ENCODE measurements around the gene GOLGA6A.

The GOLGA6A gene

DNA sequence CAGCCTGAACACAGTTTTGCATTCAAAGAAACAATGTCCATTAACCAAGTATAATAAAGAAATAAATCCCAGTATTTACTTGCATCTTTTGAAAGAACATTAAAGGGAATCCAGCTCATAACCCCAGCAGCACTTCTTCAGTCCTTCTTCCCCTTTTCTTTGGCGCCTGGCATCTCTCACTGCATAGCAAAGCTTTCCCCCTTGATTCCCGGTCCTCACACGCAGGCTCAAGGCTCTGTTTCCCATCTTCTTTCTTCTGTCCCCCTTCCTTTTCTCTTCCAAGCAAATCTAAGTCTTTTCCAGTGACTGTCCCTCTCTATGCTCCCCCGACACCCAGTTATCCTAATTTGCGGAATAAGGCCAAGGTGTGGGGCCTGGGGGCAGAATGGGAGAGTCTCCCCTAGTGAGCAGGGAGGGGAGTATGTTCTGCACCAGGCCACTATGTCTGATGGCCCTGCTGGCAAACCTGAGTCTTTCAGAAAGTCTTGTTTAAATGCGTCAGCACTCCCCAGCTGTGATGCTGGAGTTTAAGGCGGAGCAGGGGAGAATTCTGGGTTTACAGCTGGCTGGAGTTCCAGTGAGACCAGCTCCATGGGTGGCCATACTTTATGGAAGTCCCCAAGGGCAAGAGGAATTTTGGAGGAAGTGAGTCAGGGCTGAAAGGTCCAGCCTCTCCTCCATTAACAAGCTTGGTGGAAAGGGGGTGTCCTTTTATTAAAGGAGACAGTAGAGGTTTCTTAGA is 42.1 kb downstream of the GOLGA6A start:
- no peak for TF ChIP-seq CTCF (IDR thresholded peaks at IDR 0.05; ENCODE audit: low read depth, low read length)

GRCh38 chr15:74039656-74040010 is 42.7 kb downstream of the GOLGA6A start:
- no peaks in the 10 kb centered on the region for H3K27me3 ChIP-seq
- H3K4me3 ChIP-seq (ENCODE audit: low read depth, low read length), result no peak overlapping the region
- no peaks in the 10 kb centered on the region; the same call in 1 of the 2 replicates for H3K36me3 ChIP-seq

More for the DNA sequence above, 42.1 kb downstream of the GOLGA6A start:
- DNase-seq, result no peak
- no peaks in the 10 kb centered on the region for H3K27me3 ChIP-seq
- H3K9me3 ChIP-seq, result no peaks in the 10 kb centered on the region
- H3K4me3 ChIP-seq (ENCODE audit: low read depth, low read length), result no peak overlapping the region
- no peaks in the 10 kb centered on the region; the same call in 1 of the 2 replicates for H3K4me1 ChIP-seq
- no peaks in the 10 kb centered on the region; the same call in 1 of the 2 replicates for H3K36me3 ChIP-seq

GRCh38 chr15:74038707-74039655 is 43.4 kb downstream of the GOLGA6A start:
- no peak for TF ChIP-seq CTCF (IDR thresholded peaks at IDR 0.05; ENCODE audit: low read depth, low read length)
- Histone ChIP-seq H3K9me3 (no peaks in the 10 kb centered on the region), H3K4me1 (no peaks in the 10 kb centered on the region; the same call in 1 of the 2 replicates), H3K27me3 (no peaks in the 10 kb centered on the region), H3K36me3 (no peaks in the 10 kb centered on the region; the same call in 1 of the 2 replicates), H3K4me3 (ENCODE audit: low read depth, low read length) (no peak overlapping the region)
- no peak for DNase-seq

More at GRCh38 chr15:74039656-74040010, 42.7 kb downstream of the GOLGA6A start:
- TF ChIP-seq CTCF (IDR thresholded peaks at IDR 0.05; ENCODE audit: low read depth, low read length), result no peak
- Histone ChIP-seq H3K9me3 (no peaks in the 10 kb centered on the region), H3K4me1 (no peaks in the 10 kb centered on the region; the same call in 1 of the 2 replicates)
- no peak for DNase-seq

- DNase-seq, result no peak
- Histone ChIP-seq H3K36me3 (no peaks in the 10 kb centered on the region; the same call in 1 of the 2 replicates), H3K9me3 (no peaks in the 10 kb centered on the region)
These were observed 44.9 kb downstream of the GOLGA6A start for GRCh38 chr15:74037171-74038117.

More at GRCh38 chr15:74037171-74038117, 44.9 kb downstream of the GOLGA6A start:
- TF ChIP-seq CTCF (IDR thresholded peaks at IDR 0.05; ENCODE audit: low read depth, low read length), result no peak
- Histone ChIP-seq H3K4me3 (ENCODE audit: low read depth, low read length) (no peak overlapping the region), H3K27me3 (no peaks in the 10 kb centered on the region), H3K4me1 (no peaks in the 10 kb centered on the region; the same call in 1 of the 2 replicates)
